SW 1271 (cell line): ENCODE results near the gene GATD1.
A peak's percentile ranks its signal among the peaks of the same experiment; 100 is the strongest.

Experiments
- DNase-seq, 2 experiments: peaks; one replicate each; lab custom pipeline; 2025; lab: John Stamatoyannopoulos, UW

GATD1 gene

GRCh38 chr11:777288-778255 lies at the start of gene GATD1:
GATD1 (minus strand) TSS chr11:777487; CDS start chr11:777462, 25 bp downstream.
- peak; percentile 69 to 81 for DNase-seq

GRCh38 chr11:826836-827145 lies 49.5 kb upstream of the GATD1 start:
- DNase-seq, result no peak

- DNase-seq, result no peak
These were observed 48.9 kb upstream of the GATD1 start for GRCh38 chr11:826227-826621.

GRCh38 chr11:825366-826226 lies 48.3 kb upstream of the GATD1 start:
- DNase-seq, result no peak

GRCh38 chr11:824942-825341 lies 47.7 kb upstream of the GATD1 start:
- no peak for DNase-seq

GRCh38 chr11:824292-824880 lies 47.1 kb upstream of the GATD1 start:
- no peak for DNase-seq

- no peak for DNase-seq
These were observed 46.4 kb upstream of the GATD1 start for GRCh38 chr11:823441-824291.

GRCh38 chr11:821512-822371 lies 44.5 kb upstream of the GATD1 start:
- DNase-seq, result no peak

GRCh38 chr11:820655-821511 lies 43.6 kb upstream of the GATD1 start:
- peak in 1 of 2 experiments; percentile 81 for DNase-seq

- peak; percentile 86 to 89 for DNase-seq
These were observed 42.8 kb upstream of the GATD1 start for GRCh38 chr11:819943-820649.

GRCh38 chr11:819129-819931 lies 42.0 kb upstream of the GATD1 start:
- peak in 1 of 2 experiments; percentile 82 for DNase-seq

- no peak for DNase-seq
These were observed 41.3 kb upstream of the GATD1 start, which contains the start of gene PNPLA2 for GRCh38 chr11:818396-819128. PNPLA2 (plus strand) TSS chr11:818914; CDS start chr11:819719, 805 bp downstream.

GRCh38 chr11:816433-816779 lies 39.1 kb upstream of the GATD1 start:
- no peak for DNase-seq

GRCh38 chr11:815675-816432 lies 38.6 kb upstream of the GATD1 start:
- DNase-seq, result no peak

- no peak for DNase-seq
These were observed 36.3 kb upstream of the GATD1 start for GRCh38 chr11:813456-814096.

- DNase-seq, result no peak
These were observed 35.8 kb upstream of the GATD1 start for GRCh38 chr11:813072-813455.
